ENCODE results near the gene AGGF1. TPM values are rescaled to one million over a fixed set of nuclear protein-coding genes. Genes with fewer than 3 reads are reported as not detected.

The AGGF1 gene
- total and polyA plus RNA-seq, 7 donors, result 8.0 to 20.3 (median 14.0) TPM

GRCh38 chr5:77066823-77067442, 36.7 kb downstream of the AGGF1 start:
- TF ChIP-seq CTCF (IDR thresholded peaks at IDR 0.05), result no peak
- no peak overlapping the region for H3K4me3 ChIP-seq
- peak; percentile 52 to 90 (median 82) for ATAC-seq
- 47 to 70% (median 57%) methylated on average over 1 of the region's 1 CpG for WGBS, 3 donors
- H3K4me1 ChIP-seq, result peaks cover 9% of the 10 kb centered on the region
- intact Hi-C loops (cut with DNase I), result no loop called here
- no peak overlapping the region for H3K27ac ChIP-seq
- H3K27me3 ChIP-seq (ENCODE audit: insufficient read depth in 3 of 3, low read length in 2 of 3), result no peaks in the 10 kb centered on the region
- peaks cover 2 to 33% of the 10 kb centered on the region in 2 donors for H3K36me3 ChIP-seq (ENCODE audit: insufficient read depth in 1 of 2, low read depth in 1 of 2)
- H3K9me3 ChIP-seq, result no peaks in the 10 kb centered on the region
- DNase-seq, result peak in 1 of 2 donors; percentile 24

GRCh38 chr5:77073667-77074066, 43.5 kb downstream of the AGGF1 start:
- H3K4me3 ChIP-seq, result no peak overlapping the region
- H3K27me3 ChIP-seq (ENCODE audit: insufficient read depth in 3 of 3, low read length in 2 of 3), result no peaks in the 10 kb centered on the region
- DNase-seq, result no peak
- intact Hi-C loops (cut with DNase I), result no loop called here
- H3K4me1 ChIP-seq, result no peaks in the 10 kb centered on the region
- 68 to 80% (median 70%) methylated on average over 2 of the region's 2 CpGs for WGBS, 3 donors
- no peak for TF ChIP-seq CTCF (IDR thresholded peaks at IDR 0.05)
- H3K9me3 ChIP-seq, result no peaks in the 10 kb centered on the region
- H3K27ac ChIP-seq, result no peak overlapping the region
- no peak for ATAC-seq
- H3K36me3 ChIP-seq (ENCODE audit: insufficient read depth in 1 of 2, low read depth in 1 of 2), result no peaks in the 10 kb centered on the region

- Histone ChIP-seq H3K27me3 (ENCODE audit: insufficient read depth in 3 of 3, low read length in 2 of 3) (no peaks in the 10 kb centered on the region), H3K4me3 (no peak overlapping the region), H3K27ac (no peak overlapping the region), H3K4me1 (no peaks in the 10 kb centered on the region), H3K36me3 (ENCODE audit: insufficient read depth in 1 of 2, low read depth in 1 of 2) (no peaks in the 10 kb centered on the region), H3K9me3 (no peaks in the 10 kb centered on the region)
- ATAC-seq, result no peak
- DNase-seq, result no peak
- no peak for TF ChIP-seq CTCF (IDR thresholded peaks at IDR 0.05)
- 86 to 89% (median 89%) methylated on average over 4 of the region's 4 CpGs for WGBS, 3 donors
- intact Hi-C loops (cut with DNase I), result loop anchor here in 1 of 2 donors (5.0 kb wide), 1 partner anchor 418 kb away; the partner anchor contains the start of gene WDR41
Observed at GRCh38 chr5:77074745-77075144, 44.5 kb downstream of the AGGF1 start.

GRCh38 chr5:77076961-77077828, 47.0 kb downstream of the AGGF1 start:
- H3K27me3 ChIP-seq (ENCODE audit: insufficient read depth in 3 of 3, low read length in 2 of 3), result no peaks in the 10 kb centered on the region
- WGBS, 3 donors, result 10 to 21% (median 11%) methylated on average over 67 to 105 of the region's 105 CpGs
- TF ChIP-seq CTCF (IDR thresholded peaks at IDR 0.05), result peak; percentile 73
- H3K4me3 ChIP-seq, result peak overlapping the region; percentile 63
- H3K36me3 ChIP-seq (ENCODE audit: insufficient read depth in 1 of 2, low read depth in 1 of 2), result no peaks in the 10 kb centered on the region
- H3K27ac ChIP-seq, result peak overlapping the region; percentile 42
- intact Hi-C loops (cut with DNase I), result loop anchor here in 1 of 2 donors (5.0 kb wide), 1 partner anchor 415 kb away; the partner anchor contains the start of gene WDR41
- peak; percentile 78 to 93 (median 90) for ATAC-seq
- no peaks in the 10 kb centered on the region for H3K4me1 ChIP-seq
- H3K9me3 ChIP-seq, result no peaks in the 10 kb centered on the region
- peak; percentile 78 to 83 for DNase-seq
